ENCODE measurements around the gene PIK3AP1.

Gene PIK3AP1

GRCh38 chr10:96667401-96667800 lies 52.9 kb downstream of the PIK3AP1 start:
- DNase-seq, result no peak

GRCh38 chr10:96666741-96667140 lies 53.6 kb downstream of the PIK3AP1 start:
- DNase-seq, result no peak

- DNase-seq, result no peak
These were observed 55.0 kb downstream of the PIK3AP1 start for GRCh38 chr10:96665306-96665705.

GRCh38 chr10:96664563-96664962 lies 55.8 kb downstream of the PIK3AP1 start:
- no peak for DNase-seq

- DNase-seq, result no peak
These were observed 56.5 kb downstream of the PIK3AP1 start for GRCh38 chr10:96663797-96664196.

- no peak for DNase-seq
These were observed 58.7 kb downstream of the PIK3AP1 start for GRCh38 chr10:96661632-96662031.

- DNase-seq, result no peak
These were observed 60.0 kb downstream of the PIK3AP1 start for GRCh38 chr10:96660297-96660696.

GRCh38 chr10:96658844-96659243 lies 61.5 kb downstream of the PIK3AP1 start:
- DNase-seq, result no peak

- no peak for DNase-seq
These were observed 62.9 kb downstream of the PIK3AP1 start for GRCh38 chr10:96657385-96657784.

- no peak for DNase-seq
These were observed 63.5 kb downstream of the PIK3AP1 start for GRCh38 chr10:96656839-96657238.

- no peak for DNase-seq
These were observed 64.1 kb downstream of the PIK3AP1 start for GRCh38 chr10:96656198-96656577.

GRCh38 chr10:96655461-96656197 lies 64.7 kb downstream of the PIK3AP1 start:
- no peak for DNase-seq

- DNase-seq, result no peak
These were observed 68.3 kb downstream of the PIK3AP1 start for GRCh38 chr10:96651998-96652431.

GRCh38 chr10:96650958-96651357 lies 69.4 kb downstream of the PIK3AP1 start:
- DNase-seq, result no peak

- DNase-seq, result no peak
These were observed 72.0 kb downstream of the PIK3AP1 start for GRCh38 chr10:96648297-96648696.

GRCh38 chr10:96647466-96647865 lies 72.8 kb downstream of the PIK3AP1 start:
- no peak for DNase-seq

GRCh38 chr10:96646751-96647166 lies 73.6 kb downstream of the PIK3AP1 start:
- DNase-seq, result no peak

GRCh38 chr10:96646301-96646700 lies 74.0 kb downstream of the PIK3AP1 start:
- DNase-seq, result no peak

- DNase-seq, result no peak
These were observed 75.1 kb downstream of the PIK3AP1 start for GRCh38 chr10:96645191-96645721.

- DNase-seq, result no peak
These were observed 76.4 kb downstream of the PIK3AP1 start for GRCh38 chr10:96643920-96644319.

GRCh38 chr10:96642973-96643372 lies 77.3 kb downstream of the PIK3AP1 start:
- peak; percentile 45 for DNase-seq

- no peak for DNase-seq
These were observed 77.8 kb downstream of the PIK3AP1 start for GRCh38 chr10:96642530-96642929.

GRCh38 chr10:96641396-96642295 lies 78.7 kb downstream of the PIK3AP1 start:
- no peak for DNase-seq

GRCh38 chr10:96639899-96640298 lies 80.4 kb downstream of the PIK3AP1 start:
- DNase-seq, result no peak

Measured in stimulated activated CD4-positive, alpha-beta T cell treated with anti-CD3 and anti-CD28 coated beads, Interleukin-4, amount 100 ng/mL, for 24 hours (primary cell).